ENCODE results near the gene SMAD4. TPM values are rescaled to one million over a fixed set of nuclear protein-coding genes. Genes with fewer than 3 reads are reported as not detected.

SMAD4 gene
- total RNA-seq, 1 experiment from 2014 or later: 87.2 TPM

DNA sequence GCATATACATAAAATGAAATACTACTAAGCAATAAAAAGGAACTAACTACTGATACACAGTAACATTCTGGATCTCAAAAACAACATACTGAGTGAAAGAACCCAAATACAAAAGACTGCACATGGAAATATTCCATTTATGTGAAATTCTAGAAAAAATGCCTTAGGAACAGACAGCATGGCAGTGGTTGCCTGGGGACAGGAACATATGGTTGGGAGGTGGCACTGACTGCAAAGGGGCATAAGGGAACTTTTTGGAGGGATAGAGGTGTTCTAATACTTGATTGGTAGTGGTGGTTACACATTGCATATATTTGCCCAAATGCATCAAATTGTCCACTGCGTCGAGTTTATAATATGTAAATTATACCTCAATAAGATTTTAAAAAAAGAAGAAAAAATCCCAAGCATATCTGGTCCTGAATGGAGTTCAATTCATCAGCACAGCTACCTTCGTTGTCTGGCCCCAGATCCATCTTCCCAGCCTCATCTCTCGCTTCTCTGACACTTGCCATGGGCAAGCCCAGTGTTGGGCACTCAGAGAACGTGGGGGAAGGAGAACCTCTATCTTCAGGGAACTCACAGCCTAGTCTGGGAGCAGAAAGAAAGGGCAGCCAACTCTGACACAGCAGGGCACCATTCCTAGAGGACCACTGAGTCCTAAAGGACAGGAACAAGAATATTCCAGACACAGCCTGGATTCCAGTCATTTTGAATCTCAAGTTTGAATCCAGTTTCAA lies 8.6 kb upstream of the SMAD4 start:
- no peak for DNase-seq (ENCODE audit: low spot score)

DNA sequence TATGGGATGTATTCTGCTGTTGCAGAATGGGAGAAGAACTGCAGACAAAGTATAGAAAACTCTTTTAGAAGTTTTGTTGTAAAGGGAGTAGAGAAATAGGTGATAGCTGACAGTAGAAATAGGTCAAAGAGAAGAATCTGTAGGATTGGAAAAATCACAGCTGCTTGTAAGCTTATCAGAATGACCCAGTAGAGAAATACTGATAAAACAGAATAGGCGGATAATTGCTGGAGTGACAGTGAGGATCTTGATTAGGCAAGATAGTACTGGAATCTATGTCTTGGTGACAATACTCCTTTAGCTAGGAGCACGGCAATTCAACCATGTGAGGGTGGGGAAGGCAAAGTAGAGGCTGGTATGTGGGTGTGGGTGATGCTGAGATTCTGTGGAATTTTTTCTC lies 4.5 kb upstream of the SMAD4 start:
- no peak for DNase-seq (ENCODE audit: low spot score)

DNA sequence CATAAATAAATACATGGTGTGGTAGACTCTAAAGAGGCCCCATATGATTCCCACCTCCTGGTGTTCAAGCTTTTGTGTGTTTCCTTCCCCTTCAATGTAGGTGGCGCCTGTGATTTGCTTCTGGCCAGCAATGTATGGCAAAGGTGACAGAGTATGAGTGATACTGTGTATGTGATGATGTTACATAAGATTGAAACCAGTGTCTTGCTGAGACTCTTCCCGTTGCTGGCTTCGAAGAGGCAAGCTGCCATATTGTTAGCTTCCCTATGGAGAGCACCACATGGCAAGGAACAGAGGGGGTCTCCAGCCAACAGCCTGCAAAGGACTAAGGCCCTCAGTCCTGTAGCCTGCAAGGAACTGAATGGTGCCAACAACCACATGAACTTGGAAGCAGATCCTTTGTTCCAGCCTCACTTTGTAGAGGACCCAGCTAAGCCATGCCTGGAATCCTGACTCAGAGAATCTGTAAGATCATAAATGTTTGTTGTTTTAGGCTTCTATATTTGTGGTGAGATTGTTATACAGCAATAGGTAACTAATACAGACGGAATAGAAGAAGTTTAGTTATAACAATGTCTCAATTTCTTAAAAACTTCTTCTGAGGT lies 1.7 kb upstream of the SMAD4 start:
- peak; percentile 27 for DNase-seq (ENCODE audit: low spot score)

DNA sequence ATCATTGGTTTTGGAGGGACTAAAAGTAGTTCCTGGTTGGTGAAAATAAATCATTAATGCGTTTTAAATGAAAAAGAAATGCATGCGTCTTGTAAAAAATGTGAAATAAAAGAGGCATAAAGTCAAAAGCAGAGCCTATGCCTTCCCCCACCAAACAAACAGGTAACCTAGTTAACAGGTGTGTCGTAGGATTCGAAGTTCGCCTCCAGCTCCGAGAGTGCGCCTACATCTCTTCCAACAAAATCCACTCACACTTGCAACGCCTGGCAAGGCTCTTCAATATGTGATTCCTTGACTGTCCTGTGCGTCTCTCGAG lies 677 bp upstream of the SMAD4 start:
- peak; percentile 22 for DNase-seq (ENCODE audit: low spot score)

DNA sequence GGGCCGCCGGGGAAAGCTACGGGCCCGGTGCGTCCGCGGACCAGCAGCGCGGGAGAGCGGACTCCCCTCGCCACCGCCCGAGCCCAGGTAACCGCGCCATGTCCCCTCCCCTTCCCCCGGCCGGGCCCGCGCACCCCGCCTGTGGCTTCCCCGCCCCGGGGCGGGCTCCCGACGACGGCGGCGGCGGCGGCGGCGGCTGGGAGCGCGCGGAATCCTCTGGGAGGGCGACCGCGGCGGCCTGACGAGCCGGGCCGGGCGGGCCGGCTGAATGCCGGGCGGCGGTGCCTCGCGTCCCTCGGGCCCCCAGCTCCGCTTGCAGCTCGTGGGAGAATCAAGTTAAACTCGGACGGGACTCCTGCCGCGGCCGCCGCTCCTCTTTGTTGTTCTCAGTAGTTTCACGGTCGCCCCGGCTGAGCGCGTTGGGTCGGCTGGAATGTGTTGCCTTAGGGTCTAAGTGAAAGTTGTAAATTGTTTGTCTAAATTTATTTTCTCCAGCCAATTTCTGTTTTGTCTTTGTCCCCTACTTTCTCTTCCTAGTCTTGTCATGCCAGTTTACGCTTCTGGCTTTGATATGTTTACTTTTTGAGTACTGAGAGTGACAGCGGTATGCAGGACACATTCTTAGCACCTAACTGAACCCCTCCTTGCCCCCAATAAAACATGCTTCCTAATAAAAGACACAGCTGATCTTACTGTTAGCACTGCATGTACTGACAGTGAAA lies 685 bp downstream of the SMAD4 start:
- DNase-seq (ENCODE audit: low spot score): no peak

DNA sequence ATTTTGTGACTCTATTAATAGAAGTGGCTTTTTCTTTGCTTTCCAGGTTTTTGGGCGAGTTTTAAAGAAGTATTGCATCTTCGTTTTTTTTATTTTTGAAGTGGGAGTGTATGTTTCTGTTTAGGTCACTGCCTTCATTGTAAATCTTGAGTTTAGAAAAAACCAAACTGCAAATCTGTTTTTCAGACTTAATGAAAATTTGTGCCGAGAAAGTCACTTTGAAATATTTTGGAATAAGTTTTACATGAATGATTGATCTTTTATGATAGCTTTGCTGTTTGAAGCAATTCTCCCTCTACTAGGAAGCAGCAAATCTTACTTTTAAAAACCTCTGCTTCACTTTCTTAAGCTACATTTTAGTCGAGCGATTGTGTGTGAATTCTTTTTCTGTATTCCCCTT lies 2.2 kb downstream of the SMAD4 start:
- no peak for DNase-seq (ENCODE audit: low spot score)

DNA sequence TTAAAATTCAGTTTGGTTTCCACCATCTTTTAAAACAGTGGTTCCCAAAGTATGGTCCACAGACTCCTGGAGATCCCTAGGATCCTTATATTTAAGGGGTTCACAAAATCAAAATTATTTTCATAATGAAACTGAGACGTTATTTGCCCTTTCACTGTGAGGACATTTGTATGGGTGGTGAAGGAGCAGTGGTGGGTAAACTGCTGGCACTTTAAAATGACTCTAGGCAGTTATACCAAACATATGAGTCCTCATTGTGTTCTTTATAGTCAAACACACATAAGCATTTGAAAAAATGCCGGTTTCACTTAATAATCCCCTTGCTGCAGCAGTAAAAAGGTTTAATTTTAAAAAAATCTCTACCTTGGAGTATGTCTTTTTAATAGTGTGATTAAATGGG lies 7.2 kb downstream of the SMAD4 start:
- DNase-seq (ENCODE audit: low spot score): no peak

DNA sequence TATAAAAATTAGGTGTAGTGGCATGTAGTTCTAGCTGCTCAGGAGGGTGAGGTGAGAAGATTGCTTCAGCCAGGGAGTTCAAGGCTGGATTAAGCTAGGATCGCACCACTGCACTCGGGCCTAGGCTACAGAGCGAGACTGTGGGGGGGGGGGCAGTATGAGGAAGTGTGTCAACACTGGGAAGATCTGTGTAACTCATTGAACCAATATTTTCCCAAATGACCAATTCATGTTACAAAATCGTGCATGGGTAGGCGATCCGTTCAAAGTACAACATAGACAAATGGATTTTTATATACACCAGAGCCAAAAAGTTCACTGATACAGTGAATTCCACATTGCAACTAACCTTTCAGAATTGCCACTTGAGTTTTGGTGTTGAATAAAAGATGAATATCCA lies 8.1 kb downstream of the SMAD4 start:
- no peak for DNase-seq (ENCODE audit: low spot score)

DNA sequence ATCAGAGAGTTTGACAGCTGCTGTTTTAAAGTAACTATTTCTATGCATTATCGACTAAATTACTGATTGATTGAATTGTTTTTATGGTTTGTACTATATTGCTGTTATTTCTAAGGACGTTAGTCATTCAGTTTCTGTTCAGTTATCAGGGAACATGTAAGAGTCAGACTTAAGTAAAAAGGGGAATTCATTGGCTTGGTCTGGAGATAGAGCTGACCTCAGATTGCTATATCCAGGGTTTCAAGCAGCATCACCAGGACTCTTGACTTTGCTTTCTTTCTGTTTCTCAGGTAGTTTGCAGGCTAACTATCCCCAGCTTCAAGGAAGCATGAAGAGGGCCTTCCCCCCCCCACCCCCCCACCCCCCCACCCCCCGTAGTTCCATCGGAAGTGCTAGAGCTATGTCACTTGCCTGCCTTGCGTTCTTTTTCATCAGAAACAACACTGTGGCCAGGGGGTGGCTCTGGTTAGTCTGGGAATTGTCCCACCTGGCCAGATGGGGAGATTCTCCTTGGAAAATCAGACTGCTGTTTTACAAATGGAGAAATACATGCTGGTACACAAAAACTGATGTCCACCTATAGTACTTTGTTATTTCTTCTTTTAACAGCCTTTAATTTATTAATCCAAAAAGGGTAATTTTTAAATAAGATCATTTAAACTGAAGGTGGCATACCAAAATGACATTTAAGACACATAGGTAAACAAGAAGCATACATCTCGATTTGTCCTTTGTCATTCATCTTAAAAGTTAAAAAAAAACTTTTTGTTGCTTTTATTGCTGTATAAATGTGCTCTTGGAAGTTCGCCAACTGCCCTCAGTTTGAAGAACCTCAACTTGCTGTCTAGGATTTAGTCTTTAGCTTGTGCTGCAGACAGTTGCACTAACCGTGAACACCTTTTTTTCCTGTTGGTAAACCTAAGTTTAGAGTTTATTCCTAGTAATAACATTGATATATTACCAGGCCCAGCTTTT lies 9.4 kb downstream of the SMAD4 start:
- no peak for DNase-seq (ENCODE audit: low spot score)

DNA sequence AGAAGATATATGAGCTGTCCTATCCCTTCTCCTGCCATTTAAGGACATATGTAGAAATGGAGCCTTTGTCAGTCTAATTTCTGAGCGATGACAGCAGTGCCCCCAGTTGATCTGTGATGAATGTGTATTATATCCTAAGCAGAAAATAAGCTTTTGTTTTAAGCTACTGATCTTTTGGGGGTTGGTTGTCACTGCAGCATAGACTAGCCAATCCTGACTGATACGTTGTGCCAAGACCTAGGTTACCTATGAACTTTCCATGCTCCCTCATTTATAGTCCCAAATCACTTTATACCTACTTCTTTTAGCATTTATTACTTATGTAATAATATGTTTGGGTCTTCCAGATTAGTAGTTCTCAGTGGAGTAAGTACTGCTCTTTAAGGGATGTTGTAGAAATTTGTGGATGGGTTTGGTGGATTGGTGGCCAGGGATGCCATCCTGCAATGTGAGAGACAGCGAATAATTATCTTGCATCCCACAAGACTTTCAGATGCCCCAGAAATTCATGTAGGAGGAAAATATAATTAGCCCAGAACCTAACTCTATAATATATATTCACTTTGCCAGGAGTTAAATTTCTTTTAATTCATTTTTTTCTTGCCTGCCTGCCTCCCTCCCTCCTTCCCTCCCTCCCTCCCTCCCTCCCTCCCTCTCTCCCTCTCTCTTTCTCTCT lies 11.8 kb downstream of the SMAD4 start:
- no peak for DNase-seq (ENCODE audit: low spot score)

DNA sequence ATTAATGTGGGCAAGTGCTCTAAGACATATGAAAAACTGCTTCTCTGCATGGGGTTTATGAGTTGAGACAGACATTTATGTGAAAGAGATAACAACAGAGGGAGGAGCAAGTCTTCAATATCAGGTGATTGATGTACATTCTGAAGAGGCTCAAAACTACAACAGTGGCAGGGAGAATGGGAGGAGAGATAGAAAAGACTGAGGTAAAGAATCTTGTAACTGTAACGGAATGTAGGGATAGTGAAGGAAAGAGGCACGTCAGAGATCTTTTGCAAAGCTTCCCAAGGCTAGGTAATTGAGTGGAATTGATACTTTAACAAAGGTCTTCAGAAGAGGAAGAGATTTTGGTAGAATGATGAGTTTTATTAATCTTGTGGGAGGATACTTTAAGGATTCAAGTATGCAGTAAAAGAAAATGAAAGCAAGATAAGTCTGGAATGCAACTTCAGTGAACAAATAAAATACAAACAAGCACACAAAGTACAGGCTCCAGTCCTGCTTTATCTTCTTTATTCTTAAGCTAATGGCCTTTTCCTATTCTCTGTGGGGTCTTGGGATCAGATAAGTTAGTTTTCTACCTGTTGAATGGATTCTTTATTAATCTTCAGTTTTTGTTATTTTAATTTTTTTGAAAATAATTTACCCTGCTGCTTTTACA lies 15.0 kb downstream of the SMAD4 start:
- DNase-seq (ENCODE audit: low spot score): no peak

DNA sequence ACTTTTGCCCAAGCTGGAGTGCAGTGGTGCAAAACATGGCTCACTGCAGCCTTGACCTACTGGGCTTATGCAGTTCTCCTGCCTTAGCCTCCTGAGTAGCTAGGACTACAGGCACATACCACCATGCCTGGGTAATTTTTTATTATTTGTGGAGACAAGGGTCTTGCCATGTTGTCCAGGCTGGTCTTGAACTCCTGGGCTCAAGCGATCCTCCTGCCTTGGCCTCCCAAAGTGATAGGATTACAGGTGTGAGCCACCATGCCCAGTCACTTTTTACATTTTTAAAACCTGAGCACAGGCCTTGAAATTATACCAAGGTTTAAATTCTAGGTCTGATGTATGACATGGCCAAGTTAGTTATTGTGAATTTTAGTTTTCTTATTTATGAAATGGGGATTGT lies 18.2 kb downstream of the SMAD4 start:
- DNase-seq (ENCODE audit: low spot score): no peak

DNA sequence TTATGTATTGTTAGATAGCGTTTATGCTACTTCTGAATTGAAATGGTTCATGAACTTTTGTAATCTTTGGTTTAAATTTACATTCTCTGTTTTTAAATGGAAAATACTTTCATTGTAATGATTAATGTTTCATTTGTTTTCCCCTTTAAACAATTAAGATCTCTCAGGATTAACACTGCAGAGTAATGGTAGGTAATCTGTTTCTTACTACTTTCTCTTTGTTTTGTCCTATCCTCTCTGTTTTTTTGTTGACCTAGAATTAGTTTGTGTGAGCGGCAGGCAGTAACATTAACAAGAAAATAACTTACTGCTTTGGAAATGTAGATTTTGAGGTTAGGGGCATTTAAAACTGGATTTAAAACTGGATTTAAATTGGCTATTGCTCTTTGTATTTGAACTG lies 19.1 kb downstream of the SMAD4 start:
- DNase-seq (ENCODE audit: low spot score): no peak

DNA sequence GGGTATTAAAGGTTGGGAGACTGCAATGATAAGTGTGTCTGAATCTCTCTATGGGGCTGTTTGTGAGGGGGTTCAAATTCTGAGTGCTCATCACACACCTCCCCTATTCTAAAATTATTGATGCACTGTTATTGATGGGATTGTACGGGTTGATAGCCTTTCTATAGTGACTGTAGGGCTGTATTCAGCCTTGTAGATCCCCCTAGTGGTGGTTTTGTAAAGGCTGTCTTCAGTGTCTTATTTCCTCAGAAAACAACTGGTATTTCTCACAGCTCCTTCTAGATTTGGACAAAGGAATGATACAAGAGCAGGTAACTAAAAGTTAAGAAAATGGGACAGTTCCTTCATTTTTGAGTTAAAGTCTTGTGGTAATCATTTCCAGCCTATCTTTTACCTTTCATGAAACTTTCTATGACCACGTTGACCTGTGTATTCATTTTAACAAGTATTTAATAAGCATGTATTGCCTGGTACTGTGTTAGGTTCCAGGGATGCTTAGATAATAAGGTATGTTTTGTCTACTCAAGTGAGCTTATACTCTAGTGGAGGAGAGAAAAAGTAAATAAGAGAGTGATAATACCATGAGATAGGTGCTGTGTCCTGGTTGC lies 21.2 kb downstream of the SMAD4 start:
- peak; percentile 25 for DNase-seq (ENCODE audit: low spot score)

DNA sequence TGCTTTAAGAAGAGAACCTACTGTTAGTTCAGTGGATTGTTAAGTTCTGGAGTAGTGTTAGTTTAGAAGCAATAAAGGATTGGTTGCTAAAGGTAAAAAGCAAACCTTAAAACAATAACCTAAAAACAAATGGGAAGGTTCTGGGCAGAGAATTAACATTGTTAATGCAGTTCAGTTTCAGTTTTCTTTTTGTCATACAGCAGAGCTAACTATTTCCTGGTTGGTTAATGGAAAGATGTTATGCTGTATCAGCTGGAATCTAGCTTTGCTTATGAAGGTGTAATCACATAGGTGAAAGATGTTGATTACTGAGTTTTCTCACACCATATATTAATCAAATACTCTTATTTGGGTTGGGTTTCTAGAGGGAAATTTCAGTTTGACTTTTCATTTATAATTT lies 23.8 kb downstream of the SMAD4 start:
- DNase-seq (ENCODE audit: low spot score): no peak

DNA sequence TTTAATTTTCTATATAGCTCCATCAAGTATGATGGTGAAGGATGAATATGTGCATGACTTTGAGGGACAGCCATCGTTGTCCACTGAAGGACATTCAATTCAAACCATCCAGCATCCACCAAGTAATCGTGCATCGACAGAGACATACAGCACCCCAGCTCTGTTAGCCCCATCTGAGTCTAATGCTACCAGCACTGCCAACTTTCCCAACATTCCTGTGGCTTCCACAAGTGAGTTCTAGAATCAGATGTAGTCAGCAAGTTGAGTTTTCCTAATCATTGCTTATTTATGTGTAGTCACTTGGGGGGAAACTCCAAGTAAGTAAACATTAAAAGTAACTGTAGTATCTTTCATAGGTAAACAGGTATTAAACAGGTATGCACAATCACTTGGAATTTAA lies 24.8 kb downstream of the SMAD4 start:
- DNase-seq (ENCODE audit: low spot score): no peak

DNA sequence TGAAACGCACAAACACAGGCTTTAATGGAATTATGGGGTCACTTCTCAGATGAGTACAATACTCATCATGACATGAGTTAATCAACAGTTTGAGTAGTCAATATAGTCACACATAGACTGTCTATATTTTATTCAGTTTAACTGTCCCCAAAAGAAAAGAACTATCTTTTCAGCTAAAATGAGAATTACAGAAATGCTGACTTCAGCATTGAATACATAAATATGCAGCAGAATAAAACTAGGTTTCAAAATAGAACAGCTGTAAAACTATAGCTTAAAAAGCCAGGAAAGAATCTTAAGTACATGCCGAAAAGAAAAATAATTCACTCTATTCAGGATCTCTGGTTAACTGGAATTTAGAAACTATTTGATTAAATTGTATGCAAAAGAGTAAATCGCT lies 30.0 kb downstream of the SMAD4 start:
- DNase-seq (ENCODE audit: low spot score): no peak

DNA sequence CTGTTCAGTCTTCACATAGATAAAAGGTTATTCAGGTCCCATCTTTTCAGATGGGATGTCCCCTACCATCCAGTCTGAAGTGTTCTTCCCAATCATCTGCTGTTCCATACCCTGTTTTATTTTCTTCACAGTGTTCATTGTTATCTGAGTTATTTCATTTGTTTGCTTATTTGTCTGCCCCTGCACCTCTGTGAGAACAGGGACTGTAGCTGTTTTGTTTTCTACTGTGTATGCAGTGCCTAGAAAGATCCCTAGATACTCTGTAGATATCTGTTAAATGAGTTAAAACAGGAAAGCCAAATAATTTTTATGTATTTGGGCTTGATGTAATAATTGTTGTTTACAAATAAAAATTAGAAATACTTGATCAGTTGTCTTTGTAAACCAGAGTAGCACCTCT lies 34.2 kb downstream of the SMAD4 start:
- no peak for DNase-seq (ENCODE audit: low spot score)

DNA sequence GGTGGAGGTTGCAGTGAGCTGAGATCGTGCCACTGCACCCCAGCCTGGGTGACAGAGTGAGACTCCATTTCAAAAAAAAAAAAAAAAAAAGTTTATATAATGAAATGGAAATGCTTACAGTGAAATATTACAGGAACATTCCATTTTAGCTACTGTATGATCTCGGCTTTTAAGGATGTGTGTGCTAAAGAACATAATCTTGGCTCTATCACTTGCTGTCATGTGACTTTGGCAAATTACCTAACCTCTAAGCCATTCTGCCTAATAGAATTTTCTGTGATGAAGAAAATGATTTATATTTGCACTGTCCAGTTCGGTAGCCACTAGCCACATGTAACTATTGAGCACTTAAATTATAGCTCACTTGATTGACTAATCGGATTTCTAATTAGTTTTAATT lies 36.3 kb downstream of the SMAD4 start:
- DNase-seq (ENCODE audit: low spot score): no peak

DNA sequence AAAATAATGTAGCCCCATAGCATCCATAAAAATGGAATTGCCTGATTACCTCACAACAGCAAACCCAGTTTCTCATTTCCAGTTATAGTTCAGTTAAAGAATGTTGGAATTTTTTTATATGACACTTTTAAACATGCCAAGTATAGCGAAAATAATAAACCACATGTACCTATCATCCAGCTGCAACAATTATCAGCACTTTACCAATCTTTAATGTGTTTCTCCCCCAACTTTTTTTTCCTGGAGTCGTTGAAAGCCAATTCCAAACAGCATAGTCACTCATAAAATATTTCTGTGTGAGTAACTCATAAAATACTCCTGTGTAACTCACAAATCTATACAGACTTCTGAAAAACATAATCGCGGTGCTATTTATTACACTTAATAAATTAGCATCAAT lies 38.1 kb downstream of the SMAD4 start:
- no peak for DNase-seq (ENCODE audit: low spot score)

DNA sequence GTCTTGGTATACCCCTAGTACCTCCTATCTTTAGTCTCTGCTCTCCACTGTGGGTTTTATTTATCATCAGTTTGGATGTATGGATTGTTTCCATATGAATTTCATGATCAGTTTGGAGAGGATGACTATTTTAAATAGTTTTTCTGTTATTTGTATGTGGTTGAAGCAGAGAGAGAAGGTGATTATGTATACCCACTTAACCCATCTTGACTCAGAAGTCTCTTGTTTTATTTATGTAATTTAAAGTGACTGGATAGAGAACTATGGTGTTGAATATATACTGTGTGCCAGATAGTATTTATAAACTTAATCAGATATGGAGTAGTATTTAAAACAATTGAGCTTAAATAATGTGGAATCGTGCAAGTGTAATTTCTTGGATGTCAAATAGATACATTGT lies 39.9 kb downstream of the SMAD4 start:
- DNase-seq (ENCODE audit: low spot score): no peak
